GM12872 (cell line): ENCODE measurements around the gene CUX1.

Experiments used
- CTCF ChIP-seq: IDR thresholded peaks from 3 replicates; pipeline ENCODE4 v1.5.1; 2011; ENCODE audit warnings: low read depth, mild to moderate bottlenecking, low read length, moderate library complexity; ENCODE audit not compliant: insufficient read depth

The CUX1 gene

GRCh38 chr7:101787864-101788263 is 29.6 kb upstream of the CUX1 start:
- TF ChIP-seq CTCF = no peak

GRCh38 chr7:101788517-101788916 is 28.9 kb upstream of the CUX1 start:
- TF ChIP-seq CTCF = no peak

- TF ChIP-seq CTCF = no peak
Observed at GRCh38 chr7:101790566-101791293, 26.7 kb upstream of the CUX1 start.

- no peak for TF ChIP-seq CTCF
Observed at GRCh38 chr7:101792051-101792681, 25.3 kb upstream of the CUX1 start.

GRCh38 chr7:101795461-101795860 is 22.0 kb upstream of the CUX1 start:
- TF ChIP-seq CTCF = no peak

- TF ChIP-seq CTCF = no peak
Observed at GRCh38 chr7:101803203-101804087, 14.0 kb upstream of the CUX1 start.
